ENCODE data around the gene TRPC3.

Gene TRPC3

DNA sequence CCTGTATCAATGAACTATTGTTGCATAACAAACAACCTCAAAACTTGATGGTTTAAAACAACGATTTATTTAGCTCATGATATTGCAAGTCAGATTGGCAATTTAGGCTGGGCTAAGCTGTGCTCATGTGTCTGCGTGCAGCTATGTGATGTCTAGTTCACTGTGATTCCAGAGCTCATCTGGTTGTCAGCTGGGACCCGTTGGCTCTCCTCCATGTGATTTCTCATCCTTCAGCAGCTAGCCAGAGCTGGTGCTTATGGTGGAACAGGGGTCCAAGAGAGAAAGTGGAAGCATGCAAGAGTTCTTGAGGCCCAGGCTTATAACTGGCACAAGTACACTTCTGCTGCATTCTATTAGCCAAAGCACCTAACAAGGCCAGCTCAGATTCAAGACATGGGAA lies 28.8 kb upstream of the TRPC3 start:
- H3K27ac ChIP-seq = no peak overlapping the region
- no peak overlapping the region for H3K9ac ChIP-seq (ENCODE audit: insufficient read length)
- TF ChIP-seq FOXP2 (optimal IDR thresholded peaks at IDR 0.05; ENCODE audit: control extremely low read depth, extremely low read length, insufficient read depth) (no peak), EZH2 (IDR thresholded peaks at IDR 0.05) (no peak), POLR2AphosphoS5 (IDR thresholded peaks at IDR 0.05; ENCODE audit: borderline replicate concordance, low read depth, low read length) (no peak)
- H3K9me3 ChIP-seq (ENCODE audit: low read depth, low read length) = no peaks in the 10 kb centered on the region
- no peak overlapping the region for H3K4me3 ChIP-seq
- no peaks in the 10 kb centered on the region for H3K36me3 ChIP-seq (ENCODE audit: insufficient read depth, low read length)
- DNase-seq (ENCODE audit: low read depth, low spot score) = no peak

DNA sequence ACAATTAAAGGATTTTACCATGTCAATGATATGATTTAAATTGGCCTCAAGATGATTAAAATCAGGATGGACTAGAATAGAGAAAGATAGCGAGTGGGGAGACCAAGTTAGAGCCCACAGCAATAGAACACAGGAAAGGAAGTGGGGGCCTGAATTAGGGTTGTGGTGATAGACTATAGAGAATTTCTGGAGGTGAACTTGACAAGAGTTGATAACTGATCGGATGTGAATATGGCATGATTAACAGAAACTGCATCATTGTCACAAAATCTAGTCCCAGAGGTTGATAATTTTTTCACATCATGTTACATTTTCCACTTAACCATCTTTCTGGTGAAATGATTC lies 26.3 kb upstream of the TRPC3 start:
- H3K4me3 ChIP-seq = no peak overlapping the region
- H3K27ac ChIP-seq = no peak overlapping the region

DNA sequence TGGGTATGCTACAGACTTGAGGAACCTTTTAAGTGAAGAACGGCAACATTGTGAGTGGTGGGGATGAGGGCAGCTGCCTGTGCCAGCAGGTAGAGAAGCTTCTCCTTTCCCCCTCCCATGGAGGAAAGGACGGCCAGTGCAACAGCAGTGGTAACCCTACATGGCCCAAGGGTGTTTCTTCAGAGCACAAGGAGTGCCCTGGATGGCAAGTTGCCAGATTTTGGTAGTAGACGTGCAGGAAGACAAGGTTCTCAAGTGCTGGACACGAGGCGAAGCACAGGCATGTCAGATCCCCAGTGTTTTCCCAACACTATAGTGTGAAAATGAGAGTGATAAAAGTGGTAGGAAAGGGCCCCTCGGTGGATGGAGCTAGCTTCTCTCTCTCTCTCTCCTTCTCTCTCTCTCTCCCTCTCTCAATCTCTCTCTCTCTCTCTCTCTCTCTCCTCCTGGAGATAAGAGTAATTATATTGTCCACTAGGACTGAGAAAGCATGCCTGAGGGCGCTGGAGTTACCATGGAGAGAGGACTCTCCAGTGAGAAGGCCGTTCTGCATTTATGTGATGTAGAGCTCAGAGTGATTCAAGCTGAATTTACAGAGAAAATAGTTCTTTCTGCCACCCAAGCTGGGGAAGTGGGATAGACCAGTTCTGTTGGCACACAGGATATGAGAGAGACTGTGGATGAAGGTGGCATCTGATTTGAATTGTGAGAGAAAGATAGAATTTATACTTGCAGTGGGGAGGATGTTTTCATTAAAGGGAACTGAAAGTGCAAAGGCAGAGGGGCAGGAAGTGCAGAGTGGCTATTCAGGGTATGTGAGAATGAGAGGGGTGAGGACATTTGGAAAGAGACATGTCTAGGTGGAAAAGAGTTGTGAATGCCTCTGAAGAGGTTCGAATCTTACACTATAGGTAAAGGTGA lies 25.7 kb upstream of the TRPC3 start:
- Histone ChIP-seq H3K27ac (no peak overlapping the region), H3K9ac (ENCODE audit: insufficient read length) (no peak overlapping the region), H3K36me3 (ENCODE audit: insufficient read depth, low read length) (no peaks in the 10 kb centered on the region), H3K4me3 (no peak overlapping the region), H3K9me3 (ENCODE audit: low read depth, low read length) (no peaks in the 10 kb centered on the region)
- TF ChIP-seq POLR2AphosphoS5 (IDR thresholded peaks at IDR 0.05; ENCODE audit: borderline replicate concordance, low read depth, low read length) (no peak), EZH2 (IDR thresholded peaks at IDR 0.05) (no peak), FOXP2 (optimal IDR thresholded peaks at IDR 0.05; ENCODE audit: control extremely low read depth, extremely low read length, insufficient read depth) (no peak)
- no peak for DNase-seq (ENCODE audit: low read depth, low spot score)

More for the DNA sequence above, 26.3 kb upstream of the TRPC3 start:
- no peak for TF ChIP-seq POLR2AphosphoS5 (IDR thresholded peaks at IDR 0.05; ENCODE audit: borderline replicate concordance, low read depth, low read length)
- no peak for TF ChIP-seq FOXP2 (optimal IDR thresholded peaks at IDR 0.05; ENCODE audit: control extremely low read depth, extremely low read length, insufficient read depth)
- no peak for TF ChIP-seq EZH2 (IDR thresholded peaks at IDR 0.05)
- Histone ChIP-seq H3K36me3 (ENCODE audit: insufficient read depth, low read length) (no peaks in the 10 kb centered on the region), H3K9ac (ENCODE audit: insufficient read length) (no peak overlapping the region), H3K9me3 (ENCODE audit: low read depth, low read length) (no peaks in the 10 kb centered on the region)
- DNase-seq (ENCODE audit: low read depth, low spot score) = no peak

- H3K9ac ChIP-seq (ENCODE audit: insufficient read length) = no peak overlapping the region
- no peak for TF ChIP-seq FOXP2 (optimal IDR thresholded peaks at IDR 0.05; ENCODE audit: control extremely low read depth, extremely low read length, insufficient read depth)
- TF ChIP-seq EZH2 (IDR thresholded peaks at IDR 0.05) = no peak
- TF ChIP-seq POLR2AphosphoS5 (IDR thresholded peaks at IDR 0.05; ENCODE audit: borderline replicate concordance, low read depth, low read length) = no peak
- no peak overlapping the region for H3K27ac ChIP-seq
- DNase-seq (ENCODE audit: low read depth, low spot score) = no peak
- no peaks in the 10 kb centered on the region for H3K36me3 ChIP-seq (ENCODE audit: insufficient read depth, low read length)
- H3K4me3 ChIP-seq = no peak overlapping the region
- no peaks in the 10 kb centered on the region for H3K9me3 ChIP-seq (ENCODE audit: low read depth, low read length)
Observed at GRCh38 chr4:121975784-121976183, 23.9 kb upstream of the TRPC3 start.

DNA sequence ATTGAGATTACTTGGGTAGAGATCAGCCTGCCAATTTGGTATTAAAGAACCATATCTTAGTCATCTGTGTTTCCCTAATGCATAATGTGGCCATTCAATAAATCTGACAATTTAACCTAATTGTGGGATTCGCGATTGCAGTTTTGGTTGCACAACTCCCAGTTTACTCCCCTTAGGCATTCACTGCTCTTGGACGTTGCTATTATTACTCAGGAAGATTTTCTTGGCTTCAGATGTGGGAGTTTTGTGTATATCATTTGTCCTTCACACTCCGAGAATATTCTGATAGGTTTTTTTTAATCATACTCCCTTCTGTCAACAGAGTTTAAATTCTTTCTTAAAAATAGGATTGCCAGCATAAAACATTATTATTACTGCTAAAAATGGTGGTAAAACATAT lies 22.0 kb upstream of the TRPC3 start:
- TF ChIP-seq FOXP2 (optimal IDR thresholded peaks at IDR 0.05; ENCODE audit: control extremely low read depth, extremely low read length, insufficient read depth) (no peak), EZH2 (IDR thresholded peaks at IDR 0.05) (no peak), POLR2AphosphoS5 (IDR thresholded peaks at IDR 0.05; ENCODE audit: borderline replicate concordance, low read depth, low read length) (no peak)
- Histone ChIP-seq H3K27ac (no peak overlapping the region), H3K36me3 (ENCODE audit: insufficient read depth, low read length) (no peaks in the 10 kb centered on the region), H3K9me3 (ENCODE audit: low read depth, low read length) (no peaks in the 10 kb centered on the region), H3K4me3 (no peak overlapping the region), H3K9ac (ENCODE audit: insufficient read length) (no peak overlapping the region)
- no peak for DNase-seq (ENCODE audit: low read depth, low spot score)

- Histone ChIP-seq H3K36me3 (ENCODE audit: insufficient read depth, low read length) (no peaks in the 10 kb centered on the region), H3K9ac (ENCODE audit: insufficient read length) (no peak overlapping the region), H3K9me3 (ENCODE audit: low read depth, low read length) (no peaks in the 10 kb centered on the region), H3K4me3 (no peak overlapping the region), H3K27ac (no peak overlapping the region)
- no peak for DNase-seq (ENCODE audit: low read depth, low spot score)
- TF ChIP-seq POLR2AphosphoS5 (IDR thresholded peaks at IDR 0.05; ENCODE audit: borderline replicate concordance, low read depth, low read length) (no peak), EZH2 (IDR thresholded peaks at IDR 0.05) (no peak), FOXP2 (optimal IDR thresholded peaks at IDR 0.05; ENCODE audit: control extremely low read depth, extremely low read length, insufficient read depth) (no peak)
Observed at GRCh38 chr4:121968859-121969258, 17.0 kb upstream of the TRPC3 start.

GRCh38 chr4:121964958-121965357 lies 13.1 kb upstream of the TRPC3 start:
- DNase-seq (ENCODE audit: low read depth, low spot score) = no peak
- no peak for TF ChIP-seq EZH2 (IDR thresholded peaks at IDR 0.05)
- TF ChIP-seq FOXP2 (optimal IDR thresholded peaks at IDR 0.05; ENCODE audit: control extremely low read depth, extremely low read length, insufficient read depth) = no peak
- TF ChIP-seq POLR2AphosphoS5 (IDR thresholded peaks at IDR 0.05; ENCODE audit: borderline replicate concordance, low read depth, low read length) = no peak
- Histone ChIP-seq H3K9ac (ENCODE audit: insufficient read length) (no peak overlapping the region), H3K9me3 (ENCODE audit: low read depth, low read length) (no peaks in the 10 kb centered on the region), H3K27ac (no peak overlapping the region), H3K36me3 (ENCODE audit: insufficient read depth, low read length) (no peaks in the 10 kb centered on the region), H3K4me3 (no peak overlapping the region)

DNA sequence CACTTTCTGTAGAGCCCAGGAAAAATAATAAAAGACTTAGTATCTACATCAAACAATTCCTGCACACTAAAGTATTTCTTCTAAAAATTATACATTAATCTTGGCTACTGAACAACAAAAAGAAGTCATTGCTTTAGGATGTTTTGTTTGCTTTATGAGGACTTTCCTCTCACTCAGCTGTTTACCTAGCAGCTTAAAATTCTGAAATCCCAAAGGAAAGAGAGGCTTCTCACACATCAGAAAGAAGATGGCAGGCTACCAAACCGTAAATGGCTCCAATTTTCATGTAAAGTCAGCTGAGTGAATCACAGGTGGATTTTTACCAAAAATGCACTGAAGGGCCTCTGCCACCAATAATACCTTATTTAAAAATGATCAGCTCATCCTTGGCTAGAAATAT lies 9.0 kb upstream of the TRPC3 start:
- Histone ChIP-seq H3K9ac (ENCODE audit: insufficient read length) (no peak overlapping the region), H3K36me3 (ENCODE audit: insufficient read depth, low read length) (no peaks in the 10 kb centered on the region), H3K27ac (no peak overlapping the region), H3K4me3 (no peak overlapping the region), H3K9me3 (ENCODE audit: low read depth, low read length) (no peaks in the 10 kb centered on the region)
- no peak for TF ChIP-seq FOXP2 (optimal IDR thresholded peaks at IDR 0.05; ENCODE audit: control extremely low read depth, extremely low read length, insufficient read depth)
- no peak for TF ChIP-seq POLR2AphosphoS5 (IDR thresholded peaks at IDR 0.05; ENCODE audit: borderline replicate concordance, low read depth, low read length)
- no peak for TF ChIP-seq EZH2 (IDR thresholded peaks at IDR 0.05)
- DNase-seq (ENCODE audit: low read depth, low spot score) = no peak

Data from SK-N-MC (cell line).